Stromal cell of bone marrow (primary cell): ENCODE results near the gene GALNT10.
A peak's percentile ranks its signal among the peaks of the same experiment; 100 is the strongest.

Source experiments
- DNase-seq: peaks from one replicate; pipeline ENCODE4 v3.0.0-alpha.2; 2012; ENCODE audit warnings: low read depth

The GALNT10 gene

GRCh38 chr5:154265197-154265773 lies 74.8 kb downstream of the GALNT10 start:
- no peak for DNase-seq

GRCh38 chr5:154267516-154267915 lies 77.0 kb downstream of the GALNT10 start:
- DNase-seq: peak; percentile 26

- no peak for DNase-seq
These were observed 77.5 kb downstream of the GALNT10 start for GRCh38 chr5:154268073-154268472.

GRCh38 chr5:154269414-154269813 lies 78.9 kb downstream of the GALNT10 start:
- no peak for DNase-seq

GRCh38 chr5:154271466-154271865 lies 80.9 kb downstream of the GALNT10 start:
- DNase-seq: no peak

- DNase-seq: no peak
These were observed 81.5 kb downstream of the GALNT10 start for GRCh38 chr5:154271936-154272514.

- DNase-seq: peak; percentile 39
These were observed 82.6 kb downstream of the GALNT10 start for GRCh38 chr5:154273028-154273617.

GRCh38 chr5:154273963-154274827 lies 83.7 kb downstream of the GALNT10 start:
- DNase-seq: no peak

- no peak for DNase-seq
These were observed 84.3 kb downstream of the GALNT10 start for GRCh38 chr5:154274828-154275185.

GRCh38 chr5:154275566-154275965 lies 85.0 kb downstream of the GALNT10 start:
- no peak for DNase-seq

- DNase-seq: no peak
These were observed 85.9 kb downstream of the GALNT10 start for GRCh38 chr5:154276261-154276972.

GRCh38 chr5:154276973-154277331 lies 86.4 kb downstream of the GALNT10 start:
- DNase-seq: peak; percentile 77

GRCh38 chr5:154277499-154277898 lies 87.0 kb downstream of the GALNT10 start:
- no peak for DNase-seq

- DNase-seq: no peak
These were observed 87.7 kb downstream of the GALNT10 start for GRCh38 chr5:154278186-154278585.

GRCh38 chr5:154278908-154279307 lies 88.4 kb downstream of the GALNT10 start:
- DNase-seq: no peak

GRCh38 chr5:154284433-154284832 lies 93.9 kb downstream of the GALNT10 start:
- no peak for DNase-seq

- DNase-seq: no peak
These were observed 95.3 kb downstream of the GALNT10 start for GRCh38 chr5:154285661-154286408.

- no peak for DNase-seq
These were observed 96.0 kb downstream of the GALNT10 start for GRCh38 chr5:154286557-154286956.

GRCh38 chr5:154287136-154287535 lies 96.6 kb downstream of the GALNT10 start:
- DNase-seq: peak; percentile 33

- DNase-seq: peak; percentile 62
These were observed 97.6 kb downstream of the GALNT10 start for GRCh38 chr5:154288145-154288544.

GRCh38 chr5:154291917-154292316 lies 101.4 kb downstream of the GALNT10 start:
- no peak for DNase-seq

GRCh38 chr5:154293219-154293618 lies 102.7 kb downstream of the GALNT10 start:
- DNase-seq: no peak
